GM19043 (cell line): Measurements from ENCODE around the gene NELL1.
"Not testable (repeated sequence)": the region's sequence is repeated elsewhere in the genome, so short reads cannot be mapped to it uniquely, and the experiment has no call there.

ENCODE experiments used
- ATAC-seq: cut with Tn5 transposase; IDR thresholded peaks from one replicate; pipeline ENCODE4 v1.9.1; 2021; ENCODE audit warnings: low read depth; ENCODE audit not compliant: unreplicated experiment

The NELL1 gene

DNA sequence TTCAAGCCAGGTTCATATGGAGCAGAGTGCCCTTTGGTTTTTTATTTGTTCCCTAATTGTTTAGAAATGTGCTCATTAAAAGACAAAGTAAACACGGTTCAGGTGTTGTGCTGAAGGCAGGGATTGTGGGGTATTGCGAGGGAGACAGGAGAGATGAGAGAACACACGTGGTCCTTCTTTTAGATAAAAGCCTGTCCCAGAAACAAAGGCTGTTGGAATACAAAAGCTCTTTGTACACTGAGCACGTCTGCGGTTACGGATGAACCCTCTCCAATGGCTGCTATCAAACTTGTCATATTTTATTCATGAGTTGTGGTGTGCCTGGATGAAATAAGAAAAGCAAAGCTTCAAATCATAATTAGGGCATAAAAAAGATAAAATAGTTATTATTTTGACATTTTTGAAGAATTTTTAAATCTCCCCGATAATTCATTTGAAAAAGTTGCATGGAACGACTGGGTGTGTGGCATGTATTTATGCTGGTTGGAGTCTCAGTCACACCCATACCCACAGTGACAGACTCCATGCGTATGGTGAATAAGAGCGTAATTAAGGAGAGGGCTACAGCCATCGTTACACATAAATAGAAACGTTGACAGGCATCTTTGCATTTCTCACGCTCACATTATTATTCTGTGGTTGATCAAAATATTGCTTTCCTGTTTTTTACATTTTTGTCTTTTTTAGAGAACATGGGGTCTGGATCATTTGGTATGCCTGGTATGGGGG lies 92.9 kb downstream of the NELL1 start:
- no peak for ATAC-seq

- ATAC-seq = no peak
These were observed 93.6 kb downstream of the NELL1 start for GRCh38 chr11:20762980-20763379.

DNA sequence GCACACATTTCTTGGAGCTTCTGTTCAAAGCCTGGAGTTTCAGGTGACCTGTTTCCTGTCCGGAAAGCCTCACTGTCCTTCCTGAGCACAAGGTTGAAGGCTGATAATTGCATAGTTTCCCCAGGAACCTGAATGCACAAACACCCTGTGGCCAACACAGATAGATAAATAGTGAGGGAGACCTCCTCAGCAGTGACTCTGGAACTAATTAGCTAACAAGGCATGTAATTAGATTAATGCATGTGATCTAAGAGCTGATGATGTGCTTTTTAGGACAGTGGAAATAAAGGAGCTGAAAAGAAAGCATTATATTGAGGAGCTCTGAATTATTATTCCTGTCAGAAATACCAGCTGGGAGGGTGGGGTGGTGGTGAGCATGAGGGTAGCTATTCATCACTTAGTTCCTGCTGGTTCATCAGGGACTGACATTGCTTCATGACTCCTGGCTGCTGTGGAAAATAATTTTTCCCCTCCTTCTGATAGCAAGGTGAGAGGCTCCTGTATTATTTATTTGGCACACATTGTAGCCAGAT lies 101.1 kb downstream of the NELL1 start:
- ATAC-seq = no peak

DNA sequence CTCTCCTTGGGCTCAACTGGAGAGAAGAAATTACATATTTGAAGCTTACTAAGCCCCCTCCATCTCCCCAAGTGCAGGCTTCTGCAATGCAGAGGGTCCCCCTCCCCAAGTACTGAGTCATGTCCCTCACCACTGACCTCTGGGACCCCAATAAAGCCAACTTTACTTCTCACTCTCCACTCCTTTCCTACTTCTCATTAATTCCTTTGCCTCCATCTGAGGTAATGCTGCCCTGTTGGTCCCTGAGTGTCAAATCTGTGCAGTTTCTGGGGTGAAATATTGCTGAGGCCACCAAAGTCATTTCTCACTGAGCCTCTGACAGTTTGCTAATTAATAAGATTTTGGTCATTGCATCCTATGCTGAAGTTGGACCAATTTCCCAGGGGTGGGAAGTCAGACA lies 101.6 kb downstream of the NELL1 start:
- ATAC-seq = no peak

DNA sequence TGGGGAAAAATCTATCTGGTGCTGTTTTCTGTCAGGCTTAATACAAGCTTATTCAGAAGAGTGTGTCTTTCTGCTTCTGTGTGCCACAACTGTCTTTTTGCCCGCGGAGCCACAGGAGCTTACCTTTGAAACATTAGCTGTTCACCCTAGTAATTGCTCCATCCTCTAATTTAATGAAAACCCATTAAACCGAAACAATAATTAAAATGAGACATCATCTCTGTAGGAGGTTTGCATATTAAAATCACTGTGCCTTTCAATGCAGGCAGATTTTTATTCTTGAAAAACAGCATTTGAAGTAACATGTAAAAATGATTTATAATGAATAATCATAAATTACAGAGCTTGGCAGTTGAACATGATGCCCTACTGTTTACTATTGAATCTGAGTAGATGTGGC lies 102.3 kb downstream of the NELL1 start:
- ATAC-seq = no peak

GRCh38 chr11:20775331-20775730 lies 105.9 kb downstream of the NELL1 start:
- ATAC-seq = no peak

DNA sequence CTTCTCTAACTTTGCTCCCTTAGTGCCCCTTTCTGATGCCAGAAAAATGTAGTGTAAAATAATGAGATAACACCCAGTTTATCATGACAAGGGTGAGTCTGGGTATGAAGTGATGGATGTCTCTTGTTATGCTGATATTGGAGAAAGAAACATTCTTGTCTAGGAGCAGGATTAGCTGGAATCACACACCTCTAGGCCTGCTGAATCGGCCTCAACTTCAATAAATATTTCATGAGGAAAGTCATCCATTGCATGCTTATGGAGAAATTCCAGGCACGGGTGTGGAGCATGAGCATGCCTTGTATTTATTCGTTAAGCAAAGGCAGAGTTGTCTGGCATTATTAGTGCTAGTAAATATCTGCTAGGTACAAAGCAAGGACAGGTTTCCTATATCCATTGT lies 113.4 kb downstream of the NELL1 start:
- no peak for ATAC-seq

DNA sequence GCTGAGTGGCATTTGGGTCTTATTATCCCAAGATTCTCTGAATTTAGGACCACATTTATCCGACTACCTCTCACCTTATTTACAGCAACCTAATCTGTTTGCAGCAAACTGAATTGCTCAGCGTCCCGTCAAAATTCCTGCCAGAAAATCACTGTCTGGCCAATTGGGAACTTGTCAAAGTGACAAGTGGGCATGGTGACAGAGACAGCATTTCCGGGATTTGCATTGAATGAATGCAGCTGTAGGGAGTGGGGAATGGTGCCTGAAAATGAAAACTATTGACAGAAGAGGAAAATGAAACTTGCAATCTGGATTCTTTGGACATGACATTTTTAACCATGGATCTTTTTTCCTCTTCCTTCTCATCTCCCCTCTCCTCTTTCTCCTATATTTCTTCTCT lies 113.8 kb downstream of the NELL1 start:
- ATAC-seq = no peak

DNA sequence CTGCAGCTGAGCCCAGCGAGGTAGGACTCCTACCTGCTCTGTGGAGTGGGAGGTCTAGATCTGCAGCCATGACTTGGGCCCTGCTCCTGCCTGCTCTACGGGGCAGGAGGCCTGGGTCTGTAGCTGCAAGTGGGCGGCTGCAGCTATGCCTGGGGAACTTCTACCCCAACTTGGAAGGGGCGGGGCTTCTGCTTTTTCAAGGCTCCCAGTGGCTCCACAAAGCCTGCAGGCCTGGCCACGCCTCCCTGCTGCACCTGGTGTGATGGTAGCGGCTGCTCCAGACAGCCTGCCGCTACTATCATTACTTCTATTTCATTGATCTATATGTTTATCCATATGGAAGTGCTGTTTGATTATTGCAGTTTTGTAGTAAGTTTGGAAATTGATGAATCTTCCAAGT lies 121.2 kb downstream of the NELL1 start:
- ATAC-seq = no peak

DNA sequence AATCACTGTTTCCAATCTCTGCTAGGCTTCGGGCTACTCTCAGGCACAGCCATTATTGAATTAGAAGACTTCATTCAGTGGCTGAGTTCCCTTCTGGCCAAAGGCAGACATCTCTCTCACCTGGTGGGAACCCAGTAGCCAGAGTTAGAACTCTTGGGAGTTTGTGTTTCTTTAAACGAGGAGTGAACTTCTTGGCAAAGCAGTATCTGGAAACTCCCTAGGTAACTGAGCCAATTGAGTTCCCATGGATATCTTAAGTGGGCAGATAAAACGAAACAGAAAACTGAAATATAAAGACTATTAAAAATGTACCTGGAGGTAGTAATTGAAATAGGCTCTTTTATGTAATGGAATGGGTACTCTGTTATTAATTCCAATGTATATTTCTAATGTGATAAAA lies 125.6 kb downstream of the NELL1 start:
- no peak for ATAC-seq

DNA sequence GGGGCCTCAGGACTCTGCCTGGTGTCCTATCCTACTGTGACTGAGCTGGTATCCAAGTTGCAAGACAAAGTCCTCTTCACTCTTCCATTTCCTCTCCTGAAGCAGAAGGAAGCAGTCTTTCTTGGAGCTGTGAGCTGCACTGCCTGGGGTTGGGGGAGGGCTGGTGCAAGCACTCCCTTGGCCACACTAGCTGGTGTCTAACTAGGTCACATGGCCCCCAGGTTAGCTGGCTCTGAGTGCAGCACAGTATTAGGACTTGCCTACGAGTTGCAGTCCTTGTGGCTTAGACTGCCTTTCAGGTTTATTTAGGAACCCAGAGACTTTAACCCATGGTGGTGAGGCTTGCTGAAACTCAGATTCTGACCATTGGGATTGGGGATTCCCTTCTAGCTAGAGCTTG lies 138.9 kb downstream of the NELL1 start:
- ATAC-seq = no peak

- ATAC-seq = no peak
These were observed 151.7 kb downstream of the NELL1 start for GRCh38 chr11:20821046-20821445.

GRCh38 chr11:20821470-20821869 lies 152.1 kb downstream of the NELL1 start:
- ATAC-seq = no peak

- no peak for ATAC-seq
These were observed 155.4 kb downstream of the NELL1 start for GRCh38 chr11:20824773-20825172.

DNA sequence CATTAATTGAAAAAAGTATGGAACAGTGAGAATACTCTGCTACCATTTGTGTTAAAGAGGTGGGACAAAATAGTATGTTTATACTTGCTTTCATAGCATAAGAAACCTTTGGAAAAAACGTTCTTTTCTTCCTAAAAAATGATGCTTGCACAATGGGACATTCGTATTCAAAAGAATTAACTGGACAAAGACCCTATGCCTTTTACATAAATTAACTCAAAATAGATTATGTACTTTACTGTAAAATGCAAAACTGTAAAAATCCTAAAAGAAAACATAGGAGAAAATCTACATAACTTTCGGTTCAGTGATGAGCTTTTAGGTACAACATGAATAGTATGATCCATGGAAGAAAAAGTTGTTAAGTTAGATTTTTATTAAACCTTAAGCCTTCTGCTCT lies 166.2 kb downstream of the NELL1 start:
- ATAC-seq = no peak

- ATAC-seq = no peak
These were observed 169.8 kb downstream of the NELL1 start for GRCh38 chr11:20839231-20839630.

DNA sequence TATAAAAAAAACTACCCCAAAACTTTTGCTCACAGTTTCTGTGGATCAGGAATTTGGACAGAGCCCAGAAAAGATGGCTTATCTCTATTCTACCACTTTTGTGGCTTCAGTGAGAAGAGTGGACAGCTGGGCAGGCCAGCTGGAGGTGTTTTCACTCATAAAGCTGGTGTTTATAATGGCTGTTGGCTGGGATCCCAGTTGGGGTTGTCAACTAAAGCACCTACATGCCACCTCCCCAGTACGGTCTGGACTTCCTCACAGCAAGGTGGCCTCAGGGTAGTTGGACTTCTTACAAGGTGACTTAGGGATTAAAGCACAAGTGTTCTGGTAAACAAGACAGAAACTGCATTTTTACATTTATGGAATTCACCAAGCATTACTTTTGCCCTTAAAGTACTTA lies 171.0 kb downstream of the NELL1 start:
- no peak for ATAC-seq

DNA sequence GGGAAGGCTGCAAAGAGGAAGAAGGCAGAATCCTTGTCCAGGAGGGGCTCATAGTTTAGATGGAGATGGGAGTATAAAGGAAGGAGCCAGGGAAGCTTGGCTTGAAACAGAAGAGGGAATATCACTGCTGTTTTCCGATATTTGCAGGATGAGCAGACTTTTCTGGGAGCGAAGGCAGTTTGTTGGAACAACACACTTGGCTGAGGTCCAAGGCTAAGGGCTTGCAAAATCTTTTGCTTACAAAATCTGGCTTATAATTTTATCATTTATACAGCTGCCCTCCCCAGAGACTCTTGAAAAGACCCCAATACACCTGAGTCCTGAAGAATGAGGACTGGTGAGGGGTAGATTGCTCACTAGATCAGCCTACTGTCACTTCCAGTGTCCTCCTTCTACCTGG lies 174.8 kb downstream of the NELL1 start:
- no peak for ATAC-seq

DNA sequence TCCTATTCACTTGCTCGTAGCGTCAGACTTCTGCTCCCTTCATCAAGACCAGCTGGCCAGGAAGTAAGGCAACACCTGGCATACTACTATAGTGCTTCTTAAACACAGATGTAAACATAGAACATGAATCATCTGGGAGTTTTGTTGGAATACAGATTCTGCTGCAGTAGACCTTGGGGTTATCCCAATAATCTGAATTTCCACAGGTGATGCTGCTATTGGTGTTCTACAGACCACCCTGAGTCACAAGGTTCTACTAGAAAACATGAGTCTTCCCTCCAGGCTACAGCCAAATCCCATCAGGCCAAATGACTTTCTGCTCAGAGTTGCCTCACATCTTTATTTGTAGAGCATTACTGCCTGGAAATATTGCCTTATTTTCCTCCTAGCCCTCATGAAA lies 175.2 kb downstream of the NELL1 start:
- no peak for ATAC-seq

DNA sequence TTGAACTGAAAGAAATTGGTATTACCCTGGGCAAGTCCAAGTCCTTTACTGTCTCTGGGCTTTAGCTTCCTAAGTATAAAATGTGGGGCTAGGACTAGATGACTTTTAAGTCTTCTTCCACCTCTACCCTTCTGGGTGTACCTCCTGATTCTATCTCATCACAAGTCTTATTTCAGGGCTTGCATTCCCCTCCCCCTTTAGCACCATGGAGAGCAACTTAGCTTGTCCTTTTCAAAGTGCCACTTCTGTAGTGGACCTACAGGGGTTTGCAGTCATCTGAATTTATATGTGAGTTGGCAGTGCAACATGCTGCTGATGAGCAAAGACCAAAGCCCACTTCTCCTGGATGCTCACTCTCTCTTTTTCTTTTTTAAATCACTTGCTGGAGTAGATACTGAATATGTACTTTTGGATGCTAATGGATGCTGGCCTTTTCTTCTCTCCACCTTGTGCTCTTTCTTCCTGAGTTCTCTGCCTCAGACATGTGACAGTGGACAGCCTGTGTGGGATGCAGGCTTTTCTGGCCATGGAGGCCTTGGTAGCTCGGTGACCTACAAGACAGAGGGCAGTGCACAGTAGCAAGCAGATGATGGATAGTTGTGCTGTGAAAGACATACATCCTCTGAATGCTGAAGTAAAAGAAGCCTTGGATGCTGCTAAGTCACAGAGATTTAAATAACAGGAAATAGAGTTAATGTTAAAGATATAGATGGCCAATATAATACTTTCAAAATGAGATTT lies 185.0 kb downstream of the NELL1 start:
- ATAC-seq = no peak

DNA sequence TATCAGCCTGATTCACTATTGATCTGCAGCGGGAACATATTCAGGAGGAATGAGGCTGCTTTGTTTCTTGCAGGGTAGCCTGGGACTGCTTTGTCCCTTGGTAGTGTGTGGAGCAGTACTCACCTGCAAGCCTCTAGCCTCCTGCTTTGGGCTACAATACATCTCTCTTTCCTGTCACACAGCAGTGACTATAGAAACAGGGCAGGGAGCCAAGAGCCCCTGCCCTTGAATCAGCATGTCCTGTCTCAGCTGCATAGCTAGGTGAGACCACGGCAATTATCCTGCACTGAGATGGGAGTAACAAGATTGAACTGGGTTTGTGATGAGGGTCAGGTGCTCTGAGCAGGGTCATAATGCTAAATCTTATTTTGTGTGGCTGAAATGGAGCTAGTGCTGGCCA lies 191.9 kb downstream of the NELL1 start:
- no peak for ATAC-seq

DNA sequence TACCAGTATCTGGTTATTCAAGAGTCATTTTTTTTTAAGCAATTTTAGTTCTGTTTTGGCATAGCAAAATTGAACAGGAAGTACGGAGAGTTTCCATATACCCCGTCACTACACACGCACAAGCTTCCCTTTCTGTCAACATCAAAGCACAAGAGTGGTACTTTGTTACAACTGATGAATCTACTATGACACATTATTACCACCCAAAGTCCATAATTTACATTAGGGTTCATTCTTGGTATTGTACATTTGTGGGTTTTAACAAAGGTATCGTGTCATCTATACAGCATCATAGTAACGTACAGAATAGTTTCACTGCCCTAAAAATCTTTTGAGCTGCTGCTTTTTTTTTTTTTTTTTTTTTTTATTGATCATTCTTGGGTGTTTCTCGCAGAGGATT lies 192.9 kb downstream of the NELL1 start:
- ATAC-seq = not testable (repeated sequence)
